Heart left ventricle (tissue), 13 donors: ENCODE results near the gene MRPL27.

Source experiments
- CTCF ChIP-seq, 12 donors: fragments of 200-600 bp; sonication (generic) in 4 of 12; IDR thresholded peaks; one replicate each; pipeline versions ENCODE4 v1.5.0 to v1.8.0; 2018 to 2022; ENCODE audit warnings: antibody characterized with exemption in 12 of 12, mild to moderate bottlenecking in 5 of 12
- POLR2A ChIP-seq, 2 donors: fragments of 450-650 bp; IDR thresholded peaks; one replicate each; pipeline ENCODE4 v1.6.1; 2017; ENCODE audit warnings: antibody characterized with exemption in 2 of 2, mild to moderate bottlenecking in 2 of 2, moderate library complexity in 2 of 2
- donor health status: ischemic (EF 13 %, LVEDD 7.1; RV severe dilation, severe dysfunction).
- donor health status: DM: no; HTN: yes; CAD: no.
- donor health status: DM: no; HTN: no; CAD: no.
- donor health status: ischemic (EF 25% LVEDD 6.9; RV normal size, moderate dysfunction).
- donor health status: ischemic (EF 25% LVEDD 5.7; RV mildly dilated, moderate dysfunction).
- donor health status: ischemic (EF 35%, LVEDD 5.7; RV mildly dilated, moderate dysfunction).
- donor health status: nonischemic (EF 11% LVEDD 7.7; RV severe dilation, severe dysfunction).
- donor health status: DM: yes; HTN: yes; CAD: no.
- donor health status: PGD.
- donor health status: ischemic (EF 29% LVEDD 5.4; RV normal size, mild dysfunction).
- donor health status: nonischemic (EF 23%, LVEDD 6.1; RV moderate dilation, normal function).

- TF ChIP-seq POLR2A (IDR thresholded peaks at IDR 0.05) (no peak), CTCF (IDR thresholded peaks at IDR 0.05) (no peak)
These were observed 8.9 kb downstream of the MRPL27 start for GRCh38 chr17:50364061-50364458.
